Neural cell (in vitro differentiated cells): ENCODE data around the gene TYMP.

Experiments
- CTCF ChIP-seq: fragments of 450-650 bp; IDR thresholded peaks from 2 replicates; pipeline ENCODE4 v1.5.1; 2014; ENCODE audit warnings: antibody characterized with exemption, mild to moderate bottlenecking, moderate library complexity; ENCODE audit not compliant: poor library complexity, severe bottlenecking
- EP300 ChIP-seq: fragments of 450-650 bp; conservative IDR thresholded peaks from 2 replicates; pipeline ENCODE4 v1.6.1; 2014; ENCODE audit warnings: antibody characterized with exemption, mild to moderate bottlenecking, moderate library complexity; ENCODE audit not compliant: poor library complexity, severe bottlenecking

- TF ChIP-seq CTCF (no peak), EP300 (no peak)
Observed at GRCh38 chr22:50567721-50568252, 38.0 kb upstream of the TYMP start.
